ENCODE data around the gene SPAG16.
"Not testable (repeated sequence)": the region's sequence is repeated elsewhere in the genome, so short reads cannot be mapped to it uniquely, and the experiment has no call there.

SPAG16 gene

DNA sequence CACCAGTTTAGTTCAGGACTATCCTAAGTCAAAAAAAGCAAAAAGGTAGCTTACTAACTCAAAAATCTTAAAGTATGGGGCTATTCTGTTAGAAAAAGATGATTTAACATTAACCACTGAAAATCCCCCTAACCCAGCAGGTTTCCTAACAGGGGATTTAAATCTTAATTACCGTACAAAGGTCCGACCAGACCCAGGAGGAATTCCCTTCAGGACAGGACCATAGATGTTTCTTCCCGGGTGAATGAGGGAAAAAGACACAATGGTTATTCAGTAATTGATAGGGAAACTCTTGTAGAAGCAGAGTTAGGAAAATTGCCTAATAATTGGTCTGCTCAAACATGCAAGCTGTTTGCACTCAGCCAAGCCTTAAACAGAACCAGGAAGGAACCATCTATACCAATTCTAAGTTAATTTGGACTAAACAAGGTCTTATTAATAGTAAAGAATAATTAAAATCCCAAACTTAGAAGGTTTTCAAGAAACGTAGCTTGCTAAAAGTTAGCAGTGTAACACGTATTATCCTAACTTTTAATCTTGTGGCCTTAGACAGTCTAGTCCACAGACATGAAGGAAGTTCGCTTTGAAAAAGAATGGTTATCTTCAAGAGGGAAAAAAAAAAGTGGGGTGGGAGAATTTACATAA is 124.3 kb downstream of the SPAG16 start:
- H3K27me3 Mint-ChIP-seq; ATAC-seq (ENCODE audit: low read depth); H3K9me3 Mint-ChIP-seq: not testable (repeated sequence)

DNA sequence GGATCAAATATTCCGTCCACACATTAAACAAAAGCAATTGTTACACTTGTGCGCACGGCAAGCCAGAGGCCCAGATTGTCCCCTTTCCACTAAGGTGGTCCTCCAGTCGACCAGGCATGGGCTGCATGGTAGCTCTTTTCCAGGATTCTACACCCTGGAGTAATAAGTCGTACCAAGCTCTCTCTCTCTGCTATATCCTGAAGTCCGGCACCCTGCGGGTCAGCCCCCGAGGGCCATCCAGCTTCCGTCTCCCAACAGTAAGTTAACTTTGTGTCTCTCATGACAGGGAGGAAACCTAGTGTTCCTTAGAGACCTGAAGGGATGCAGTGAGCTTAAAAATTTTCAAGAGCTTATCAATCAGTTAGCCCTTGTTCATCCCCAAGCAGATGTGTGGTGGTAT is 126.4 kb downstream of the SPAG16 start:
- not testable (repeated sequence) for H3K27me3 Mint-ChIP-seq; H3K27ac Mint-ChIP-seq; ATAC-seq (ENCODE audit: low read depth); H3K4me3 Mint-ChIP-seq; H3K9me3 Mint-ChIP-seq; H3K4me1 Mint-ChIP-seq; H3K36me3 Mint-ChIP-seq; DNase-seq (ENCODE audit: low spot score in 2 of 2)

More for the DNA sequence above, 124.3 kb downstream of the SPAG16 start:
- H3K4me3 Mint-ChIP-seq; H3K27ac Mint-ChIP-seq; H3K36me3 Mint-ChIP-seq; DNase-seq (ENCODE audit: low spot score in 2 of 2); H3K4me1 Mint-ChIP-seq: not testable (repeated sequence)

DNA sequence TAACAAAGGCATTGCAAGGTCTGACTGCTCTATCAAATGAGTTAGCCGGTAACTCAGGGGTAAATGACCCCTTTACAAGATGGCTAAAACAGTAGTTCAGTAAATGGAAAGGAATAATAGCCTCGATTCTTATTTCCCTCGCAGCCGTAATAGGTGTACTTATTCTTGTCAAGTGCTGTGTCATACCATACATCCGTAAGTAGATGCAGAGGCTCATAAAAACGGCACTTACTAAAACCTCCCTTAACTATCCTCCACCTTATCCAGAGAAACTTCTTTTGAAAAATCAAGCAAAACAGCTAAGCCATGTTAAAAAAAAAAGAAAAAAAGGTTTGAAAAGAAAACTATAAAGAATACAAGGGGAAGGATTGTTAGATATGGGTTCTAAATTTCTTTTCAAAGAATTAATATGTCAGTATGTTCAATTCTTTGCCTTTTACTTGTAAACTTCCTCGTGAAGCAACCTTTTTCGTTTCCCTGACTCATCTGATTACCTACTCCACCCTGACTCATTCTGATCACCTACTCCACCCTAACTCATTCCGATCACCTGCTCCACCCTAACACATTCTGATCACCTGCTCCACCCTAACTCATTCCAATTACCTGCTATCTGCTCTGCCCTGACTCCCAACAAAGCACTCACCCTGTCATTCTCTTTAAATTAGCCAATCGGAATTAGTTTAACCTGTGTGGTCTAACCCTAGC is 127.5 kb downstream of the SPAG16 start:
- Mint-ChIP-seq H3K36me3 (no peaks in the 10 kb centered on the region), H3K27me3 (peaks cover 2% of the 10 kb centered on the region), H3K4me3 (no peak overlapping the region), H3K9me3 (no peaks in the 10 kb centered on the region), H3K4me1 (peaks cover 3% of the 10 kb centered on the region), H3K27ac (no peak overlapping the region)
- no peak for DNase-seq (ENCODE audit: low spot score in 2 of 2)
- ATAC-seq (ENCODE audit: low read depth) = no peak

DNA sequence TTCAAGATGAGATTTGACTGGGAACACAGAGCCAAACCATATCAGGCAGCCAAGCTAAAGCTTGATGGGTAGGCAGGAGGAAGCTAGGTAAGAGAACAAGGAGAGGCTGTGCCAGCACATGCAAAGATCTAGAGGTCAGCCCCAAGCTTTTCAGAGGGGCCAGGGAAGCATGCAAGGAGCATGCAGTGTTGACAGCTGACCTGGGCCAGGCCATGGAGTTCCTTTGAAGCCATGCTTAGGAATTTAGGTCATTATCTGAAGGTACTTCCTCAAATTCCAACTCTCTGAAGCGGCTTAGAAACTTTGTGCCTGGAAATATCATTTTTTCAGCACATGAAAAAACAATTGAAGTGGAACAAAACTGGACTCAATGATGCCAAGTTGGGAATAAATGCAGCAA is 130.8 kb downstream of the SPAG16 start:
- no peaks in the 10 kb centered on the region for H3K27me3 Mint-ChIP-seq
- H3K9me3 Mint-ChIP-seq = no peaks in the 10 kb centered on the region
- DNase-seq (ENCODE audit: low spot score in 2 of 2) = no peak
- no peak for ATAC-seq (ENCODE audit: low read depth)
- no peak overlapping the region for H3K4me3 Mint-ChIP-seq
- H3K27ac Mint-ChIP-seq = no peak overlapping the region
- peaks cover 3% of the 10 kb centered on the region for H3K4me1 Mint-ChIP-seq
- no peaks in the 10 kb centered on the region for H3K36me3 Mint-ChIP-seq

DNA sequence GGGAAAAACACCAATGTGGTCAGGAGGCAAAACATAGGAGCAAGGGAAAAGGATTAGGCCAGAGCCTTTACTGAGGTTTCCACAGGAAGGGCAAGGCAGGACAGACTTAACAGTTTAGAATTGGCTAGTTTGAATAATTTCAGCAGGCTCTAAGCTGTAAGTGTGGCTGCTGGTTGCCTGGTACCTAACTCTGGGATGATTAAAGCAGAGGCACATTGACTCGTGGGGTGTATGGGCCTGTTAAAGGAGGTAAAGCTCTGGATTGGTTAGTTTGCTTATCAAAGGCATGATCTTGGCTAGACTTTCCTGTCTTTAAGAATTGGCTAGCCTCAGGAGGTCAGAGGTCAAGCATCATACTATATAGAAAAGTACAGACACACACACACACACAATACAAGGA is 132.6 kb downstream of the SPAG16 start:
- Mint-ChIP-seq H3K27ac (no peak overlapping the region), H3K4me1 (peaks cover 3% of the 10 kb centered on the region)

DNA sequence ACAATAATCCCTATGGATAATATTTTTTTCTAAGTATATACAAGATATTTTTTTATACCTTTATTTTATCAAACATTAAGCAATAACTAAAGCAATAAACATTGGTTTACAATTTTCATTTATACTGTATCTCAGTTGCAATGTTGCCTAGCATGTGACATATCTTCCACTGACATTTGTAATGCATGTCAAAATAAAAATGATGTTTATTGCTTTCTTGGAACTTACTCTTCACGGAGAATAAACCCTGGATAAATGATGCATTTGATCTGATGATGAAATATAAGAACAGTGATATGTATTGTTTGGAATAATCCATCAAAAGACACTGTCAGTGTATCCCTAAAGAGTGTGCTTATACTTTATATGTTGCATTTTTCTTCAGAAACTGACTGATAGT is 135.7 kb downstream of the SPAG16 start:
- no peaks in the 10 kb centered on the region for H3K36me3 Mint-ChIP-seq
- ATAC-seq (ENCODE audit: low read depth) (no peak), DNase-seq (ENCODE audit: low spot score in 2 of 2) (no peak)
- H3K9me3 Mint-ChIP-seq = no peaks in the 10 kb centered on the region
- no peak overlapping the region for H3K27ac Mint-ChIP-seq
- no peaks in the 10 kb centered on the region for H3K27me3 Mint-ChIP-seq
- no peak overlapping the region for H3K4me3 Mint-ChIP-seq
- no peaks in the 10 kb centered on the region for H3K4me1 Mint-ChIP-seq

More for the DNA sequence above, 132.6 kb downstream of the SPAG16 start:
- Mint-ChIP-seq H3K9me3 (no peaks in the 10 kb centered on the region), H3K36me3 (no peaks in the 10 kb centered on the region), H3K27me3 (no peaks in the 10 kb centered on the region), H3K4me3 (no peak overlapping the region)
- no peak for ATAC-seq (ENCODE audit: low read depth)
- DNase-seq (ENCODE audit: low spot score in 2 of 2) = no peak

DNA sequence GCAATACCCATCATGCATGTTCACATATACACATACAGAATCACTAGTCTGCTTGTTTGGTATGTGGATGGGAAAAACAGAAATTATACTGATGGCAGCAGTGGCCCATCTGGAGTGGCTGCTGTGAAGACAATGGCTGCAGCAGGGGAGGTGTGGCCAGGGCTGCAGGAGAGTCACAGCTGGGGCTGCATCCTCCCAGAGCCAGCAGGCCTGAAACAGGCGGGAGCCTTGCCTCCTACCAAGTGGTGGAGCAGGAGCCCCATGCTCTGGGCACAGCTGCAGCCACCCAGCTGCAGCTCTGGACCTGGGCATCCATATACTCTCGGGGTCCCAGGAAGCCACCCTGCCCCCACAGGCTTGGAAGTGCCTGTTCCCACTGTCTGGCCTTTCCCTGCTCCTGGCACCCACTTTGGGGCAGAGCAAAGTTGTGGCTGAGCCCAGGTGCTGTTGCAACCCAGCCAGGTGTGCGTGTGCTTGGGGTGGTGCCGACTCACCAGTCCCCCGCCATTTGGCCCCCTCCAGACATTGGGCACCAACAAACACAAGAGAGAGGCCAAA is 136.6 kb downstream of the SPAG16 start:
- H3K9me3 Mint-ChIP-seq = no peaks in the 10 kb centered on the region
- H3K4me1 Mint-ChIP-seq = no peaks in the 10 kb centered on the region
- H3K36me3 Mint-ChIP-seq = no peaks in the 10 kb centered on the region
- no peak overlapping the region for H3K27ac Mint-ChIP-seq
- ATAC-seq (ENCODE audit: low read depth) (no peak), DNase-seq (ENCODE audit: low spot score in 2 of 2) (no peak)
- H3K4me3 Mint-ChIP-seq = no peak overlapping the region
- H3K27me3 Mint-ChIP-seq = no peaks in the 10 kb centered on the region

DNA sequence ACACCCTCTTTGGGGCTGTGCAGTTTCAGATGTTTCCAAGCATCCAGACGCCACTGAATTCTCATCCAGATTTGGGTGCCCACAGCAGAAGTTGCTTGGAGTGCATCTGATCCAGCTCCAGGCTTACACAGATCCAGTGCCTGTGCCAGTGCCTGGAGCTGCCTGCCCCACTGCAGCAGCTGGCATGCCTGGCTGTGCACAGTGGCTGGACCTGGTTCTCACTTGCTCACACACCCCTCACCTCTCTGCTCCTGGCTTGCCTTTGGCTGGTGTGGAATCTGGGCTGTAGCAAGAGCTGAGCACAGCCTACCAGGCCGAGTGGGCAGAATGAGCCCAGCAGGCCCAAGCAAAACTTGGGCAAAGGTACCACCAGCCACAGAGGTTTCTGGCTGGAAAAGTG is 137.9 kb downstream of the SPAG16 start:
- H3K36me3 Mint-ChIP-seq = no peaks in the 10 kb centered on the region
- ATAC-seq (ENCODE audit: low read depth) = no peak
- H3K27me3 Mint-ChIP-seq = no peaks in the 10 kb centered on the region

DNA sequence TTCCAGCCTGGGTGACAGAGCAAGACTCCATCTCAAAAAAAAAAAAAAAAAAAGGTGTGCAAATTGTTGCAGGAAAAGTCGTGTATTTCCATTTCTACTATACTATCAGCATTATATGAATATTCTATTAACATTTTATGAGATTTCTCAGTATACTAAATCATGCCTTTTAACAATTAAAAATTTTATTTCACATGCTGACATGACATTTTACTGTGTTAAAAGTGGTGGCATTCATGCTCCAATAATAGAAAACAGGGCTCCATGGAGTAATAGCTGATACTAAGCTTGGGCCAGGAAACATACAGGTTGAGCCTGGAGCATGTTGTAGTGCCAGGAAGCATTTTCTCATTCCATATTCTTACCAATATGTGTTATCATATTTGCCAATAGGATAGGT is 141.4 kb downstream of the SPAG16 start:
- Mint-ChIP-seq H3K27ac (no peak overlapping the region), H3K4me3 (no peak overlapping the region), H3K4me1 (no peaks in the 10 kb centered on the region), H3K9me3 (peaks cover 9% of the 10 kb centered on the region), H3K27me3 (no peaks in the 10 kb centered on the region), H3K36me3 (no peaks in the 10 kb centered on the region)
- DNase-seq (ENCODE audit: low spot score in 2 of 2) (no peak), ATAC-seq (ENCODE audit: low read depth) (no peak)

More for the DNA sequence above, 137.9 kb downstream of the SPAG16 start:
- no peak overlapping the region for H3K27ac Mint-ChIP-seq
- no peak for DNase-seq (ENCODE audit: low spot score in 2 of 2)
- no peaks in the 10 kb centered on the region for H3K4me1 Mint-ChIP-seq
- H3K4me3 Mint-ChIP-seq = no peak overlapping the region
- no peaks in the 10 kb centered on the region for H3K9me3 Mint-ChIP-seq

DNA sequence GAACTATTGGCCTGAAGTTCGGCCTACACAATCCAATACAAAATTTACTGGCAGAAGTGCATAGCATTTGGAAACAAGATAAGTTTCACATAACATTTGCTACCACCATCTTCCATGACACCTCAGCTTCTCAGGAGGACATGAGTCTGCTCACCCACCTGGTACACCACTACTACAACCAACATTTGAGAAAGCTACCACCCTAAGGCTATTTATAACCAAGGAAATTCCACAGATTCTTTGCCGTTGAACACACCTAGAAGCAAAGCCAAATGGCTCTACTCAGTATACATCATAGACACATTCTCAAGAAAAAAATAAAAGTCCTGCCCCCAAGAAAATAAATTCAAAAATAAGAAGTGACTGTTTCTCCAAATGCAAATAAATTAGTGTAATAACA is 145.3 kb downstream of the SPAG16 start:
- no peak for DNase-seq (ENCODE audit: low spot score in 2 of 2)
- no peaks in the 10 kb centered on the region for H3K4me1 Mint-ChIP-seq

DNA sequence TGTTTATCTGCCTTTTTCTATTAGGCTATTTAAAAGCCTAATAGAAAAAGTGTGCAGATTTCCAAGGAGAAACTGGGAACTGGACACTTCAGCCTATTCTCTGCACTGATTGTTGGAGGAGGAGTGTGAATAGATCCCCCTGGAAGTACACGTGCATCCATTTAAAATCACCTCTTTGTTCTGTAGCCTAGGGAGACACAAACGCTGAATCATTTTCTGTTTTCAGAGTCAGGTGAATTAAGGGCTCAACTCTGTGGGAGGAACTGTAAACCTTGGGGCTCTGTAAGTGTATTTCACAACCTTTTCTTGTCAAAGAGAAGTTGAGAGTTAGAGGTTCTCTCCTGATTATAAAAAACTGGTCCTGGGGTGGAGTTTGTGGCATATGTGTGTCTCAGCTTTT is 159.7 kb downstream of the SPAG16 start:
- Mint-ChIP-seq H3K36me3 (no peaks in the 10 kb centered on the region), H3K4me1 (no peaks in the 10 kb centered on the region), H3K27ac (no peak overlapping the region), H3K9me3 (peaks cover 11% of the 10 kb centered on the region), H3K4me3 (no peak overlapping the region), H3K27me3 (no peaks in the 10 kb centered on the region)
- ATAC-seq (ENCODE audit: low read depth) (no peak), DNase-seq (ENCODE audit: low spot score in 2 of 2) (no peak)

More for the DNA sequence above, 145.3 kb downstream of the SPAG16 start:
- Mint-ChIP-seq H3K36me3 (no peaks in the 10 kb centered on the region), H3K9me3 (peaks cover 16% of the 10 kb centered on the region), H3K27me3 (no peaks in the 10 kb centered on the region), H3K27ac (no peak overlapping the region), H3K4me3 (no peak overlapping the region)
- no peak for ATAC-seq (ENCODE audit: low read depth)

DNA sequence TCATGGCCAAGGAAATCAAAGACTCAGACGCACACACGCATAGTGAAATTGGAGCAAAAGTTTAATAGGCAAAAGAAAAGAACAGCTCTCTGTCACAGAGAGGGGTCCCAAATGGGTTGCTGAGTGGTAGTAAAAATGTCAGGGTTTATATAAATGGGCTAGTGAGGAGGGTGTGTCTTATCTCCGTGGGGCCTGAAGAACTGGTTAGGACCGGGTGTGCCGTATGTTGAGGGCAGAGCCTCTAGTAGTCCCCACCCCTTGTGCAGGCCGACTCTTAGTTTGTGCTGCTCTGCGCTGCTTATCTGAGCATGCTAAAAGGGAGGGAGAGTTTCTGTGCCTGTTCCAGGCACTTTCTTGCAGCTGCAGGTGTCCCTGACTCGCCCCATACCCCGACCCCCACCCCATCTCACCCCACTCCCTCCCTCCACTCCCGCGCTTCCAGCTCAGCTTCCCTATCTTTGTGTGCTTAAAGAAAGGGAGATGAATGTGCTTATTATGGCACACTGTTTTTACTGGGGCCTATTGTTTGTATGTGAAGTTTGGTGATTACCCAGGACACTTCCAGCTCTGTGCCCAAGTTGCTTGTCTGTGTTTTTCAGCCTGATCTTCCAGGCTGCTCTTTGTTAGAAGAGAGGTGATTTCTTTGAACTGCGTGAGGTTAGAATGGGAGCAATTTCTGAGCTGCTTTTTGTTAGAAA is 167.4 kb downstream of the SPAG16 start:
- no peak overlapping the region for H3K4me3 Mint-ChIP-seq
- H3K27ac Mint-ChIP-seq = no peak overlapping the region

DNA sequence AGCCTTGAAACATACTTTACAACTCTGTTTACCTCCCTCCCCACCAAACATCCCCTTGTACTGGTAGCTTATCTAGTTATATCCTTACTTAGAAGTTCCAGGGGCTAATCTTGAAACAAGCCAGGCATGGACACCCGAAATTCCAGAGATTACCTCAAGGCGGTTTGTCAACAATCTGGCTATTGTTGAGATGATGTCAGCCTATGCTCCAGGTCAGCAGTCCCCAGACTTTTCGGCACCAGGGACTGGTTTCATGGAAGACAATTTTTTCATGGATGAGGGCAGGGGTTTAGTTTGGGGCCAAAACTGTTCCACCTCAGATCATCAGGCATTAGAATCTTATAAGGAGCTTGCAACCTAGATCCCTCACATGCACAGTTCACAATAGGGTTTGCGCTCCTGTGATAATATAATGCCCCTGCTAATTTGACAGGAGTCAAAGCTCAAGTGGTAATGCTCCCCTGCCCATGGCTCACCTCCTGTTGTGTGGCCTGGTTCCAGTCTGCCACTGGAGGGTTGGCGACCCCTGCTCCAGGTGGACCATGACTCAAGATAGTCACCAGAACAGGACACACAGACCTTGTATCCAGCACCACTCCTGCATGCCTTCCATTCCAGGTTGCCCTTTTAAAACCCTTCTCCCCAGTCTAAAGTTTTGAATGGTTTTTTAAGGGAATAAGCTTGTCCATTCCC is 171.2 kb downstream of the SPAG16 start:
- Mint-ChIP-seq H3K27me3 (no peaks in the 10 kb centered on the region), H3K4me3 (no peak overlapping the region), H3K27ac (no peak overlapping the region), H3K4me1 (no peaks in the 10 kb centered on the region), H3K36me3 (no peaks in the 10 kb centered on the region), H3K9me3 (no peaks in the 10 kb centered on the region)
- DNase-seq (ENCODE audit: low spot score in 2 of 2) = no peak
- no peak for ATAC-seq (ENCODE audit: low read depth)

More for the DNA sequence above, 167.4 kb downstream of the SPAG16 start:
- H3K9me3 Mint-ChIP-seq = peaks cover 4% of the 10 kb centered on the region
- H3K4me1 Mint-ChIP-seq = no peaks in the 10 kb centered on the region
- no peak for DNase-seq (ENCODE audit: low spot score in 2 of 2)
- no peaks in the 10 kb centered on the region for H3K27me3 Mint-ChIP-seq
- no peak for ATAC-seq (ENCODE audit: low read depth)
- no peaks in the 10 kb centered on the region for H3K36me3 Mint-ChIP-seq

DNA sequence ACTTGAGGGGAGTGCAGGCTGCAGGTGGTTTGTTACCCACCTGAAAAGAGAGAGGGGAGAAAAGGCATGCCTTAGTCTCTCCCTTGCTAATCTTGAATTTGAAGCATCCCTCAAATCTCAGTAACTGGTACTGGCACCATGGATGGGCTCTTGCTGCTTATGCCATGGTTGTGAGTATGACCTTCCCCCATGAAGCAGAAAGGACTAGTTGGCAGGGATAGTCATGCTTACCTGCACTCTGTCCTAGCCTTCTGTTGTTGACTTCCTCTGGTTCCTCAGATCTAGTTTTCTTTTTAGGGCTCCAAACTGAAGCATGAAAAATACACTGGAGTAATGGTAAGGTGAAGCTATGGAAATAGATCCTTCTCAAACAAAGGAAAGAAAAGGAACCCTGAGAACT is 191.2 kb downstream of the SPAG16 start:
- ATAC-seq (ENCODE audit: low read depth) (no peak), DNase-seq (ENCODE audit: low spot score in 2 of 2) (no peak)
- peaks cover 6% of the 10 kb centered on the region for H3K9me3 Mint-ChIP-seq
- no peaks in the 10 kb centered on the region for H3K27me3 Mint-ChIP-seq
- no peaks in the 10 kb centered on the region for H3K36me3 Mint-ChIP-seq
- H3K4me1 Mint-ChIP-seq = no peaks in the 10 kb centered on the region
- no peak overlapping the region for H3K27ac Mint-ChIP-seq
- H3K4me3 Mint-ChIP-seq = no peak overlapping the region

All from memory B cell (primary cell).